Subcutaneous abdominal adipose tissue (tissue), 5 donors: ENCODE results near the gene HTR2C.
"Not testable (repeated sequence)": the region's sequence is repeated elsewhere in the genome, so short reads cannot be mapped to it uniquely, and the experiment has no call there.

Experiments
- H3K27ac ChIP-seq: one replicate; pipeline ENCODE4 v1.7.0; 2013; ENCODE audit warnings: low read depth, mild to moderate bottlenecking, inconsistent platforms, low read length, moderate library complexity
- H3K27me3 ChIP-seq, 5 donors: one replicate each; pipeline ENCODE4 v1.7.0; 2013; ENCODE audit warnings: low read length in 5 of 5, inconsistent platforms in 1 of 5; ENCODE audit not compliant: control insufficient read depth in 5 of 5, insufficient read depth in 4 of 5
- H3K36me3 ChIP-seq, 5 donors: one replicate each; pipeline ENCODE4 v1.7.0; 2013; ENCODE audit warnings: low read length in 5 of 5; ENCODE audit not compliant: control insufficient read depth in 5 of 5, insufficient read depth in 5 of 5
- H3K4me1 ChIP-seq, 5 donors: one replicate each; pipeline ENCODE4 v1.7.0; 2013; ENCODE audit warnings: low read length in 5 of 5, mild to moderate bottlenecking in 3 of 5, moderate library complexity in 1 of 5; ENCODE audit not compliant: control insufficient read depth in 5 of 5, insufficient read depth in 5 of 5
- H3K4me3 ChIP-seq, 5 donors: one replicate each; pipeline ENCODE4 v1.7.0; 2013; ENCODE audit warnings: low read length in 5 of 5, low read depth in 1 of 5
- H3K9ac ChIP-seq, 5 donors: one replicate each; pipeline ENCODE4 v1.7.0; 2013; ENCODE audit warnings: low read length in 5 of 5, mild to moderate bottlenecking in 4 of 5, moderate library complexity in 3 of 5
- H3K9me3 ChIP-seq, 5 donors: one replicate each; pipeline ENCODE4 v1.7.0; 2013; ENCODE audit warnings: low read length in 5 of 5; ENCODE audit not compliant: control insufficient read depth in 5 of 5
- donor health status: healthy.
- donor health status: healthy.
- donor health status: healthy.
- donor health status: healthy.
- donor health status: healthy.

HTR2C gene

GRCh38 chrX:114930227-114930626 is 346.3 kb downstream of the HTR2C start:
- Histone ChIP-seq H3K27me3 (peaks cover 0 to 14% (median 4%) of the 10 kb centered on the region in 5 donors), H3K9me3 (peaks cover 0 to 15% (median 10%) of the 10 kb centered on the region in 5 donors), H3K9ac (no peak overlapping the region), H3K27ac (no peak overlapping the region), H3K4me3 (no peak overlapping the region), H3K4me1 (peaks cover 0 to 5% (median 0%) of the 10 kb centered on the region in 5 donors), H3K36me3 (no peaks in the 10 kb centered on the region)

- H3K9me3 ChIP-seq: peaks cover 0 to 15% (median 10%) of the 10 kb centered on the region in 5 donors
- no peaks in the 10 kb centered on the region for H3K4me1 ChIP-seq
- peaks cover 0 to 11% (median 0%) of the 10 kb centered on the region in 5 donors for H3K27me3 ChIP-seq
- H3K36me3 ChIP-seq: no peaks in the 10 kb centered on the region
- H3K9ac ChIP-seq: no peak overlapping the region
- H3K4me3 ChIP-seq: no peak overlapping the region
- H3K27ac ChIP-seq: no peak overlapping the region
These were observed 348.7 kb downstream of the HTR2C start for GRCh38 chrX:114932550-114932949.

- not testable (repeated sequence) for H3K27me3 ChIP-seq, H3K36me3 ChIP-seq, H3K9ac ChIP-seq, H3K4me3 ChIP-seq, H3K27ac ChIP-seq, H3K4me1 ChIP-seq
- H3K9me3 ChIP-seq: peaks cover 0 to 15% (median 10%) of the 10 kb centered on the region in 5 donors
These were observed 349.4 kb downstream of the HTR2C start for GRCh38 chrX:114933291-114933690.

- H3K4me1 ChIP-seq, H3K4me3 ChIP-seq, H3K36me3 ChIP-seq, H3K27me3 ChIP-seq, H3K9ac ChIP-seq, H3K27ac ChIP-seq: not testable (repeated sequence)
- H3K9me3 ChIP-seq: peaks cover 0 to 13% (median 9%) of the 10 kb centered on the region in 5 donors
These were observed 353.2 kb downstream of the HTR2C start for GRCh38 chrX:114937090-114937489.

- Histone ChIP-seq H3K27me3 (peaks cover 0 to 3% (median 0%) of the 10 kb centered on the region in 5 donors), H3K9ac (no peak overlapping the region), H3K36me3 (no peaks in the 10 kb centered on the region), H3K9me3 (no peaks in the 10 kb centered on the region), H3K4me3 (no peak overlapping the region), H3K27ac (no peak overlapping the region), H3K4me1 (no peaks in the 10 kb centered on the region)
These were observed 368.8 kb downstream of the HTR2C start for GRCh38 chrX:114952696-114953095.
